Activated CD8-positive, alpha-beta memory T cell treated with anti-CD3 and anti-CD28 coated beads, Interleukin-2, amount 50 U/mL, for 1 hour (primary cell): Measurements from ENCODE around the gene RAB24.
"Not testable (repeated sequence)": the region's sequence is repeated elsewhere in the genome, so short reads cannot be mapped to it uniquely, and the experiment has no call there.

ENCODE experiments used
- DNase-seq: peaks from one replicate; pipeline ENCODE4 v3.0.0-alpha.2; 2020; ENCODE audit errors: extremely low read depth

Gene RAB24

GRCh38 chr5:177293819-177294581 is 9.5 kb downstream of the RAB24 start:
- DNase-seq, result no peak

GRCh38 chr5:177291735-177292134 is 11.8 kb downstream of the RAB24 start:
- DNase-seq, result no peak

GRCh38 chr5:177290816-177291596 is 12.5 kb downstream of the RAB24 start:
- DNase-seq, result no peak

GRCh38 chr5:177288191-177288590 is 15.3 kb downstream of the RAB24 start:
- DNase-seq, result no peak

- DNase-seq, result no peak
Observed at GRCh38 chr5:177276886-177277285, 26.6 kb downstream of the RAB24 start.

- DNase-seq, result no peak
Observed at GRCh38 chr5:177275883-177276282, 27.6 kb downstream of the RAB24 start.

GRCh38 chr5:177271113-177271512 is 32.4 kb downstream of the RAB24 start:
- no peak for DNase-seq

GRCh38 chr5:177270653-177271052 is 32.9 kb downstream of the RAB24 start:
- DNase-seq, result no peak

GRCh38 chr5:177269976-177270375 is 33.5 kb downstream of the RAB24 start:
- DNase-seq, result no peak

GRCh38 chr5:177269232-177269895 is 34.2 kb downstream of the RAB24 start:
- no peak for DNase-seq

- no peak for DNase-seq
Observed at GRCh38 chr5:177265395-177265794, 38.1 kb downstream of the RAB24 start.

- no peak for DNase-seq
Observed at GRCh38 chr5:177264178-177264577, 39.3 kb downstream of the RAB24 start.

GRCh38 chr5:177261510-177261909 is 42.0 kb downstream of the RAB24 start:
- no peak for DNase-seq

- no peak for DNase-seq
Observed at GRCh38 chr5:177260961-177261360, 42.6 kb downstream of the RAB24 start.

GRCh38 chr5:177258711-177259110 is 44.8 kb downstream of the RAB24 start:
- DNase-seq, result not testable (repeated sequence)

- no peak for DNase-seq
Observed at GRCh38 chr5:177256296-177256695, 47.2 kb downstream of the RAB24 start.

- no peak for DNase-seq
Observed at GRCh38 chr5:177253252-177253651, 50.3 kb downstream of the RAB24 start.
